ENCODE results near the gene ARPC2.

Gene ARPC2

GRCh38 chr2:218209078-218209477 lies 7.9 kb upstream of the ARPC2 start:
- POLR2A ChIA-PET (ENCODE audit: low non-redundant PET): interaction anchor here (0.6 to 0.7 kb wide), 2 partner anchors 158 to 464 kb away, joined by 4 to 8 read pairs; no protein-coding TSS in a partner anchor
- CTCF ChIA-PET: interaction anchor here (0.8 kb wide), 1 partner anchor 14 kb away, joined by 3 read pairs; no protein-coding TSS in a partner anchor
- no peak for TF ChIP-seq CTCF (conservative IDR thresholded peaks at IDR 0.05; ENCODE audit: low read depth)
- no peak for DNase-seq (ENCODE audit: low spot score)
- H3K27ac ChIP-seq: no peak overlapping the region

GRCh38 chr2:218214116-218214515 lies 2.9 kb upstream of the ARPC2 start:
- no peak for DNase-seq (ENCODE audit: low spot score)
- no peak for TF ChIP-seq CTCF (conservative IDR thresholded peaks at IDR 0.05; ENCODE audit: low read depth)
- ChIA-PET POLR2A (ENCODE audit: low non-redundant PET) (no interaction called here), CTCF (no interaction called here)
- no peak overlapping the region for H3K27ac ChIP-seq

GRCh38 chr2:218216336-218216673 lies 684 bp upstream of the ARPC2 start:
- POLR2A ChIA-PET (ENCODE audit: low non-redundant PET): interaction anchor here (0.7 to 1.1 kb wide), 3 partner anchors 9 to 134 kb away, joined by 3 to 4 read pairs (median 3); partner anchors contain the start of genes AAMP and PNKD
- TF ChIP-seq CTCF (conservative IDR thresholded peaks at IDR 0.05; ENCODE audit: low read depth): no peak
- CTCF ChIA-PET: no interaction called here
- no peak for DNase-seq (ENCODE audit: low spot score)
- peak overlapping the region; percentile 90 for H3K27ac ChIP-seq

- POLR2A ChIA-PET (ENCODE audit: low non-redundant PET): interaction anchor here (1.1 kb wide), 1 partner anchor 53 kb away, joined by 3 read pairs; the partner anchor contains the start of genes AAMP and PNKD
- CTCF ChIA-PET: no interaction called here
- no peak for TF ChIP-seq CTCF (conservative IDR thresholded peaks at IDR 0.05; ENCODE audit: low read depth)
- DNase-seq (ENCODE audit: low spot score): peak; percentile 50
- H3K27ac ChIP-seq: peak overlapping the region; percentile 90
Measured at GRCh38 chr2:218217360-218218267, 625 bp downstream of the ARPC2 start.

GRCh38 chr2:218218268-218219185 lies 1.5 kb downstream of the ARPC2 start:
- CTCF ChIA-PET: interaction anchor here (0.6 kb wide), 1 partner anchor 325 kb away, joined by 3 read pairs; no protein-coding TSS in a partner anchor
- H3K27ac ChIP-seq: peak overlapping the region; percentile 94
- peak; percentile 71 for DNase-seq (ENCODE audit: low spot score)
- TF ChIP-seq CTCF (conservative IDR thresholded peaks at IDR 0.05; ENCODE audit: low read depth): no peak
- POLR2A ChIA-PET (ENCODE audit: low non-redundant PET): interaction anchor here (0.6 kb wide), 1 partner anchor 11 kb away, joined by 5 read pairs; no protein-coding TSS in a partner anchor

GRCh38 chr2:218219934-218220333 lies 2.9 kb downstream of the ARPC2 start:
- no peak for TF ChIP-seq CTCF (conservative IDR thresholded peaks at IDR 0.05; ENCODE audit: low read depth)

More at GRCh38 chr2:218219934-218220333, 2.9 kb downstream of the ARPC2 start:
- ChIA-PET CTCF (interaction anchor here (0.5 to 0.8 kb wide), 2 partner anchors 10 to 70 kb away, joined by 3 read pairs; no protein-coding TSS in a partner anchor), POLR2A (ENCODE audit: low non-redundant PET) (no interaction called here)
- no peak for DNase-seq (ENCODE audit: low spot score)
- H3K27ac ChIP-seq: peak overlapping the region; percentile 94

Measured in RWPE1 (cell line).